GM18867 (cell line): Measurements from ENCODE around the gene TPPP2.
A peak's percentile ranks its signal among the peaks of the same experiment; 100 is the strongest.
"Not testable (repeated sequence)": the region's sequence is repeated elsewhere in the genome, so short reads cannot be mapped to it uniquely, and the experiment has no call there.

Experiments used
- ATAC-seq: cut with Tn5 transposase; IDR thresholded peaks from one replicate; pipeline ENCODE4 v1.9.1; 2021; ENCODE audit warnings: mild to moderate bottlenecking, moderate library complexity; ENCODE audit not compliant: unreplicated experiment

Gene TPPP2

GRCh38 chr14:21029917-21030316 is at the start of gene TPPP2:
TPPP2 (plus strand) TSS chr14:21030217; CDS start chr14:21030582, 365 bp downstream.
- no peak for ATAC-seq

GRCh38 chr14:20980906-20981305 is 49.1 kb upstream of the TPPP2 start:
- no peak for ATAC-seq

GRCh38 chr14:20982646-20983369 is 47.2 kb upstream of the TPPP2 start:
- no peak for ATAC-seq

- ATAC-seq = not testable (repeated sequence)
These were observed 44.4 kb upstream of the TPPP2 start for GRCh38 chr14:20985650-20986049.

- no peak for ATAC-seq
These were observed 43.2 kb upstream of the TPPP2 start for GRCh38 chr14:20986811-20987210.

- no peak for ATAC-seq
These were observed 41.1 kb upstream of the TPPP2 start for GRCh38 chr14:20988717-20989470.

- no peak for ATAC-seq
These were observed 40.6 kb upstream of the TPPP2 start for GRCh38 chr14:20989471-20989786.

GRCh38 chr14:20989787-20990600 is 40.0 kb upstream of the TPPP2 start, which contains the start of gene METTL17:
METTL17 (plus strand) TSS chr14:20989980; CDS start chr14:20990003, 23 bp downstream.
- peak; percentile 94 for ATAC-seq

GRCh38 chr14:20996521-20996920 is 33.5 kb upstream of the TPPP2 start:
- no peak for ATAC-seq

GRCh38 chr14:20997115-20997514 is 32.9 kb upstream of the TPPP2 start:
- ATAC-seq = no peak

GRCh38 chr14:20997564-20997963 is 32.5 kb upstream of the TPPP2 start:
- ATAC-seq = no peak

- no peak for ATAC-seq
These were observed 31.9 kb upstream of the TPPP2 start for GRCh38 chr14:20998139-20998538.

GRCh38 chr14:20998674-20999366 is 31.2 kb upstream of the TPPP2 start, which contains the start of gene SLC39A2:
SLC39A2 (plus strand) TSS chr14:20999293; CDS start chr14:20999447, 154 bp downstream.
- no peak for ATAC-seq

GRCh38 chr14:20999591-20999990 is 30.4 kb upstream of the TPPP2 start:
- no peak for ATAC-seq

GRCh38 chr14:21001218-21001617 is 28.8 kb upstream of the TPPP2 start:
- no peak for ATAC-seq

GRCh38 chr14:21003788-21004346 is 26.1 kb upstream of the TPPP2 start:
- ATAC-seq = no peak

- ATAC-seq = not testable (repeated sequence)
These were observed 20.3 kb upstream of the TPPP2 start for GRCh38 chr14:21009721-21010120.

- ATAC-seq = no peak
These were observed 18.9 kb upstream of the TPPP2 start for GRCh38 chr14:21011136-21011535.

- no peak for ATAC-seq
These were observed 15.2 kb upstream of the TPPP2 start for GRCh38 chr14:21014761-21015190.

GRCh38 chr14:21015312-21015711 is 14.7 kb upstream of the TPPP2 start:
- ATAC-seq = no peak
